CD4-positive, alpha-beta T cell treated with Interleukin-15 for 4 hours (primary cell): Measurements from ENCODE around the gene CES2.
A peak's percentile ranks its signal among the peaks of the same experiment; 100 is the strongest.
"Not testable (repeated sequence)": the region's sequence is repeated elsewhere in the genome, so short reads cannot be mapped to it uniquely, and the experiment has no call there.

Experiments
- DNase-seq: peaks from one replicate; pipeline ENCODE4 v3.0.0-alpha.2; 2020; ENCODE audit warnings: low spot score

The CES2 gene

DNA sequence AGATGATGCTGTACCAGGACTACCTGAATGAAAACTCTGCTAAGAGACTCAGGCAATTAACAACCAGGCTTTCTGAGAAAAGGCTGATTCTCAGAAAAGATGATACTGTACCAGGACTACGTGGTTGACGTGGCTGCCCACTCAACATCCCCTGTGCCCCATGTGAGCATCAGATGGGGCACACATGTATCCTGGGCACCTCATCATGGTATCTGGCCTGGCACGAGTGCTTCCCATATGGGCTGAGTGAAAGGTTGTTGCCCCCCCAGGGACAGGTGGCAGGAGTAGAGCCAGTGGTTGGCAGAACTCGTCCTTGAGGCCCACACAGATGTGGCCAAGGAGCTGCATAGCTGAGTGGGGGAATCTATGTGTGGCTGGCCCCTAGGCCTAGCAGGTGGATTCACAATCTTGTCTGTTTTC, 49.6 kb downstream of the CES2 start:
- peak; percentile 83 for DNase-seq

DNA sequence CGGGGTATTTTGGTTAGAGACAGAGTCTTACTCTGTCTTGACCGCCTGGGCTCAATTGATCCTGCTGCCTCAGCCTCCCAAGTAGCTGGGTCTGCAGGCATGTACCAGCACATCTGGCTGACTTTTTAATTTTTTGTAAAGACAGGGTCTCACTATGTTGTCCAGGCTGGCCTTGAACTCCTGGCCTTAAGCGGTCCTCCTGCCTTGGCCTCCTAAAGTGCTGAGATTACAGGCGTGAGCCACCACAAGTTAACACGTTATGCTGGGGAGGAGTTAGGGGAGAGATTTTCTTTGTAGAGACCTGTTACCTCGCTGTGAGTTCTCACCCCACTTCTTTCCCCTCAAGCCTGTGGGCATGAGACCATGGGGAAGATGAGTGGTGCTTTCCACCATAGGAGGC, 51.2 kb downstream of the CES2 start:
- DNase-seq, result no peak

DNA sequence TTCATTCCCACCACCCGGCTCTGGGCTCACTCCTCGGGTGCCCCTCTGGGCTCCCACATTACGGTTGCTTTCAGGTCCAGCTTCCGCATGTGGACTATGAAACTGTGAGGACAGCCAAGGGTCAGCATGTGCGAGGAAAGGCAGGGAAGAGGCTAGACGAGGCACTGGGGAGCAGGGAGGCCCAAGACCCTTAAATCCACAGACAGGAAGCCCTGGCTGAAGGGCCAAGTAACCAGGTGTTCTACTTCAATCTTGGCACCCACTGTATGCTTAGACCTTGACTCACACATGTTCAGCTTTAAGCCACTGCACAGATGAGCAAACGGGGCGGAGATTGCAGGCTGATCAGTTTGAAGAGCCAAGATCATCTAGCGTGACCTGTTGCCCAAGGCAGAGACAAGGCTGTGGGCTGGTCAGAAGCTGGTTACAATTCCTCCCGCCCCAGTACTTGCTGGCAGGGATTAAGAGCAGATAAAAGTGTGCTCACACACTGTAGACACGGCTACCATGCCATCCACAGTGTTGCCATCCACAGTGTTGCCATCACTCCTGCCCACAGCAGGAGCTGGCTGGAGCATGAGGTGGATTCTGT, 53.0 kb downstream of the CES2 start, which contains the start of gene CES4A:
CES4A (plus strand) TSS at position 393 of the 592 bp plus-strand sequence; CDS start at position 577, 184 bp downstream.
- no peak for DNase-seq

DNA sequence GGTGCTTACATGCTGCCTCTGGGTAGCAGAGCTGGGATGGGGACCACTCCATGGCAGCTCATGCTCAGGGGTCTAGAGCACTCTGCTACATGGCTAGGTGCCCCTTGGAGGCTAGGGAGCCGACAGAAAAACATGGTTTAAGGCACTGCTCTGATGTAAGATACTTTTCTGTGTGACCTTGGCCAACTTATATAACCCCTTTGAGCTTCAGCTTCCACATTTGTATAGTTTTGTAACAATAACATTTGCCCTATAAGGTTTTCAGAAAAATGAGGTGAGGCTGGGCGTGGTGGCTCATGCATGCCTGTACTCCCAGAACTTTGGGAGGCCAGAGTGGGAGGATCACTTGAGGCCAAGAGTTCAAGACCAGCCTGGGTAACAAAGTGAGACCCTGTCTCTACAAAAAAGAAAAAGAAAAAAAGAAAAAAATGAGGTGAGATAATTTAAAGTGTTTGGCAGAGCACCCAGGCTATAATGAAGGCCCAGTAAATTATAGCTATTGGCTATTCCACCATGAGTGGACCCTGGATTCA, 56.3 kb downstream of the CES2 start:
- DNase-seq, result no peak

DNA sequence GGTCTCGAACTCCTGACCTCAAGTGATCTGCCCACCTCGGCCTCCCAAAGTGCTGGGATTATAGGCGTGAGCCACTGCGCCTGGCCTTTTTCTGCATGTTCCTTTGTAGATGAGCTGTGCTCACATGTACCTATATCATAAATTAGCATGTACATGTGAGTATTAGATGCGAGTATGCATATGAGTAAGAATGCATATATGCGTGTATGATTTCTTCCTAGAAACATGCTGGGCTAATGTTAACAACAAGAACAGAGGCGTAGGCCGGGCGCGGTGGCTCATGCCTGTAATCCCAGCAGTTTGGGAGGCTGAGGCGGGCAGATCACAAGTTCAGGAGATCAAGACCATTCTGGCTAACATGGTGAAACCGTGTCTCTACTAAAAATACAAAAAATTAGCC, 58.2 kb downstream of the CES2 start:
- DNase-seq, result not testable (repeated sequence)
